Hematopoietic multipotent progenitor cell treated with erythropoietin and hydrocortisone succinate and interleukin-3 and kit ligand, for 6 days (in vitro differentiated cells): ENCODE results near the gene OLA1.

Source experiments
- DNase-seq: peaks from one replicate; pipeline ENCODE4 v3.0.0-alpha.2; 2015

The OLA1 gene

DNA sequence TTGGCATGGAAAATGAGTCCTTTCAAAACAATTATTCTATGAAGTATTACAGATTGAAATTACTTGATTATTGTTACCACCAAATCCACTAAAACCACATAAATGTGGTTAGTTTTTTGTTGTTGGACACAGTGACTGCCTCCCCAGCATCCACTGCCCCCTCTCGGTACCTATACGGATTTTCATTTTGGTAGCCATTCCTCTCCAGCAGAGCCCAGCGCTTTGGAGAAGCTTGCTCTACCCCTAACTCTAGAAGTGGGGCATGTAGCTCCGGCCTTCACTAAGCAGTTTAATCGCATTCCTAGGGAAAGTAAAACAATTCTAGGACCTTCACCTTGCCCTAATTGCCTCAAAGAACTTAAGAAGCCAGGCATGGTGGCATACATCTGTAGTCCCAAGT lies 24.2 kb downstream of the OLA1 start:
- no peak for DNase-seq

GRCh38 chr2:174223388-174223787 lies 24.9 kb downstream of the OLA1 start:
- no peak for DNase-seq

- DNase-seq = no peak
These were observed 26.2 kb downstream of the OLA1 start for GRCh38 chr2:174222154-174222553.

DNA sequence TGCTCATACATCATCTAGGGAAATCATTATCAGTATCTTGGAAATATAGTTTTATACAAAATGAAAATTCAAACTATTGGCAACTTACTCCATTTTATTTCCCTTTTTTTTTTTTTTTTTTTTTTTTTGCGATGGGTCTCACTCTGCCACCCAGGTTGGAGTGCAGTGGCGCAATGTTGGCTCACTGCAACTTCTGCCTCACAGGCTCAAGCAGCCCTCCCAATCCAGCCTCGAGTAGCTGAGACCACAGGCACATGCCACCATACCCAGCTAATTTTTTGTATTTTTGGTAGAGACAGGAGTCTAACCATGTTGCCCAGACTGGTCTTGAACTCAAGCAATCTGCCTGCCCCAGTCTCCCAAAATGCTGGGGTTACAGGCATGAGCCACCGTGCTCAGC lies 29.0 kb downstream of the OLA1 start:
- DNase-seq = no peak

DNA sequence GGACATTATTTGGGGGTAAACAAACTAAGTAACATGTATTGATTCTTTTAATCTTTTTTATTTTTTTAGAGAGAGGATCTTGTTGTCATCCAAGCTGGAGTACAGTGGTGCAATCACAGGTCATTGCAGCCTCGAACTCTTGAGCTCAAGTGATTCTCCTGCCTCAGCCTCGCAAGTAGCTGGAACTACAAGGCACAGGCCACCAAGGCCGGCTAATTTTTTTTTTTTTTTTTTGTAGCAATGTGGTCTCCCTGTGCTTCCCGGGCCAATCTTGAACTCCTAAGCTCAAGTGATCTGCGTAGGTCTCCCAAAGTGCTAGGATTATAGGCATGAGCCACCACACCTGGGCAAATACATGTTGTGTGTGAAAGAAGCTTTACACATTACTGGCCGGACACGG lies 29.6 kb downstream of the OLA1 start:
- no peak for DNase-seq

- no peak for DNase-seq
These were observed 30.5 kb downstream of the OLA1 start for GRCh38 chr2:174217869-174218268.

DNA sequence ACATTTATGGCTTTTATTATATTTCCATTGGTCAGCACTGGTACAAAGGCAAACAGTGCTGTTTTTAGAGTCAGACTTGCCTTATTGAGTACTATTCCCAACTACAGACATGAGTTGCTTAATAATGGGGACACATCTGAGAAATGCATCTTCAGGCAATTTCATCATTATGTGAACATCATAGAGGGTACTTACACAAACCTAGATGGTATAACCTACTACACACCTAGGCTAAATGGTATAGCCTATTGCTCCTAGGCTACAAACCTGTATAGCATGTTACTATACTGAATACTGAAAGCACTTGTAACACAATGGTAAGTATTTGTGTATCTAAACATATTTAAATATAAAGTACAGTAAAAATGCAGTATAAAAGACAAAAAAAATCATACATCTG lies 36.4 kb downstream of the OLA1 start:
- DNase-seq = no peak

GRCh38 chr2:174210862-174211261 lies 37.5 kb downstream of the OLA1 start:
- DNase-seq = peak; percentile 46

DNA sequence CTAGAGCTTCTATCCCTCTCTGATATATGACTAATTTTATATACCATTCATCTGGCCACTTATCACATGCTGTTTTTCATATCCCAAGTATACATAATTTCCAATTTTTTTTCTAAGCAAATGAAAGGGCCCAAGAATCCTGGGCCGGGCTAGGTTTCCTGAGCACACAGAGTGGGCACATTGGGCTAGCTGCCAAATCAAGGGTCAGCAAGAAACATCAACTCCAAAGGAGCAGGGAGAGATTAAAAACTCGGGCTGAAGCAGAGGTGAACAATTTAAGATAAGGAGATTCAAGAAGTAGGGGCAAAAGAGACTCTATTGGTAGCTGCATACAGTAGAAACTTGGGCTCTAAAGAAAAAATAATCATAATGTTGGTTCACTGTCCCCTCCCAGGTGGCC lies 39.0 kb downstream of the OLA1 start:
- DNase-seq = peak; percentile 25

DNA sequence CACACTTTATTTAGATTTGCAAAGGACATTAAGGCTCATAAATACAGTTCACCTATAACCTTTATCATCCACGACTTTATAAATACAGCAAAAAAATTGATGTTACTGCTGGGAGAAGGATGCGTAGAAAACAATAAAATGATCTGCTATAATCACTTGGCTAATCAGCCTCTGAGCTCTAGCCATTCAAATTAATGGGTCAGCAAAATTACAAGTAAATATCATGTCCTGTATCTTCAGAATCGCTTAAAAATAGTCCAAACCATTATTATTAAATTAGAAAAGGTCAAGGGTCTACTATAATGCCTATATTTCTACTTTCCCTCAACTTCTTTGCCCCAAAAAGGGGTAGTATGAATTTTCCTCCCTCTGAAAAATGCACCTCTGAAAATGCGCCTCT lies 40.3 kb downstream of the OLA1 start:
- DNase-seq = no peak

GRCh38 chr2:174205562-174205961 lies 42.8 kb downstream of the OLA1 start:
- DNase-seq = no peak

- no peak for DNase-seq
These were observed 46.1 kb downstream of the OLA1 start for GRCh38 chr2:174202188-174202587.

- DNase-seq = no peak
These were observed 49.3 kb downstream of the OLA1 start for GRCh38 chr2:174198846-174199564.

GRCh38 chr2:174195253-174195652 lies 53.1 kb downstream of the OLA1 start:
- no peak for DNase-seq

DNA sequence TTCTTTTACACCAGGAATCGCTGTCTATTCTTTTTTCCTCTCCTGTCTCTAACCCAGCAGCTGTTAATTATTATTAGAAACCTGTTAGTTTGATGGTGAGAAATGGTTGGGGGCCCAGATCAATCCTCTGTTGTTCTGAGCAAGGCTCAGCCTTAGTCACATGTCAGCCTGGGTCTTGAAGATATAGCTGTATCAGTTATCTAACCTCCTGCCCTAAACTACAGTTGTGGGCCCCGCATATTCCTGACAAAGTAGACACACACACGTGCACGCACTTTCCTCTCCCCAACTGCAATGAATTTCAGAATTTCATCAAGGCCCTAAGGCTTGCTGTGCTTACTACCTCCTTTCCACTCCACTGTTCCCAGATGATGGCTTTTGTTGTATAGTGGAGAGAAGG lies 54.6 kb downstream of the OLA1 start:
- peak; percentile 35 for DNase-seq

GRCh38 chr2:174192664-174193063 lies 55.7 kb downstream of the OLA1 start:
- no peak for DNase-seq

DNA sequence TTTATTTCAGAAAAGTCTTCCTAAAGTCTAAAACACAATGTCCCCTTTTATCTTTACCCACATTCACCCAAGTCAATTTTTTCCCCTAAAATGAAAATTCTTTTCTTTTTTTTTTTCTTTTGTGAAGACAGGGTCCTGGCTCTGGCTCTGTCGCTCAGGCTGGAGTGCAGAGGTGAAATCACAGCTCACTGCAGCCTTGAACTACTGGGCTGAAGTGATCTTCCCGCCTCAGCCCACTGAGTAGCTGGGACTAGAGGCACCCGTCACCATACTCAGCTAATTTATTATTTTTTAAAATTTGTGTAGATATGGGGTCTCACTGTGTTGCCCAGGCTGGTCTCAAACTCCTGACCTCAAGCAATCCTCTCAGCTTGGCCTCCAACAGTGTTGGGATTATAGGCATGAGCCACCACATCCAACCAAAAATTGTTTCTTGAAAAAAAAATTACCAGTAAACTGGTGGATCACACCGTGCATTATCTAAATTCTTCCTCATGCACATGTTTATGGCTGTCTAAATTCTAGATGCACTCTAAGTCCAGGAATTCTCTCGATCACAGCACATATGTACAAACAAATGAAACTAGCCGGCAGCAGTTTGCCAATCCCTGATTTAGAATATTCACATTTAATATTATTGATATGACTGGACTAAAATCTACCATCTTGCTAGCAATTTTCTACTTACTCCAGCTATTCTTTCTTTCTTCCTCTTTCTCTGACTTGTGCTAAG lies 56.8 kb downstream of the OLA1 start:
- DNase-seq = no peak

- no peak for DNase-seq
These were observed 63.4 kb downstream of the OLA1 start for GRCh38 chr2:174184915-174185314.

DNA sequence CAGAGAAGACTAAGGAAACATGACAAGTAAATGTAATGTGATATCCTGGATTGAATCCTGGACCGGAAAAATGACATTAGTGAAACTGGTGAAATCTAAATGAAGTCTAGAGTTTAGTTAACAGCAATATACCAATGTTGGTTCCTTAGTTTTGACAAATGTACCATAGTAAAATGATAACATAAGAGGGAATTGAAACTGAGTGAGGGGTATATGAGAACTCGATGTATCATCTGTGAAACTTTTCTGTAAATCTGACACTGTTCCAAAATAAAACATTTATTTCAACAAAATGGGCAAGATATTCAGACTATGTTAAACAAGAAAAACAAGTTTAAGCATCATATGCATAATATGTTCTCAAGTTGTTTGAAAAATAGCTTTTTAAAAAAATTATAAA lies 63.8 kb downstream of the OLA1 start:
- no peak for DNase-seq

GRCh38 chr2:174183076-174183475 lies 65.3 kb downstream of the OLA1 start:
- no peak for DNase-seq

DNA sequence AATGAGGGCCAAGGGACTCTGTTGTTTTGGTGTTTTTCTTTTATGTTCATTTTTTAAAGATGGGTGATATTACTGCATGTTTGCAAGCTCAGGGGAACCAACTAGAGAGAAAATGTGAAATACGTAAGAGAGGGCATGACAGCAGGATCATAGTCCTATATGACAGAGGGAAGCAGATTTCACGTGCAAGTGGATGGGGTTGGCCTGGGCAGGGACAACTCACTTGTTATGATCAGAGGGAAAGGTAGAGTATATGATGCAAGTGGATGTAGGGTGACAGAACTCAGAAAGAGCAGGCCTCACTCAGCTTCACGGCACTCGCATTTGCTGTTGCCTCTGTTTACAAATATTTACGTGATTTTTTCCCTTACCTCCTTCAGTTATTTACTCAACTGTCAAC lies 67.0 kb downstream of the OLA1 start:
- no peak for DNase-seq

GRCh38 chr2:174180726-174181236 lies 67.6 kb downstream of the OLA1 start:
- DNase-seq = no peak

DNA sequence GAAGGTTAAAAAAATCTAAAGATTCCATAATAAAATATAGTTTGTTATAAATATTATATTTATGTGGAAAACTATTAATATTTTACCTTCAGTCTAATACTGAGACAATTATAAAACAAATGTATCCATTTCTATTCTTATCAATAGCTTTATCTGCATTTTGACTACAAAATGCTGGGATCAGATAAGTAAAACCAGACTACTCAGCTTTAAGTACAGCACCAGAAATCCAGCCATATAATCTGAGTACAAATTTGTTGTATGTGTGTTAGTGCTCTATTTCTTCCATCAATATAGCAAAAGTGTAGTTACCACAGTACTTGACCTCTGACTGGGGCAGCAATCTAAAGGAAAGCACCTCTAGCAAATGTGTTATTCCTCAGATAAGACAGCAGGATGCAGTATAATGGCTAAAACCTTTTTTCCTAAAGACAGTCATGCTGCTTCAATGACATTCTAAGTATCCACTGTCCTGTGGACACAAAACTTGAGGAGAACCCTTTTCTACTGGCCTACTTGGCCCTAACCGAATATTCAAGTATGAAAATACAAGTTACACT lies 68.1 kb downstream of the OLA1 start:
- DNase-seq = peak; percentile 57

DNA sequence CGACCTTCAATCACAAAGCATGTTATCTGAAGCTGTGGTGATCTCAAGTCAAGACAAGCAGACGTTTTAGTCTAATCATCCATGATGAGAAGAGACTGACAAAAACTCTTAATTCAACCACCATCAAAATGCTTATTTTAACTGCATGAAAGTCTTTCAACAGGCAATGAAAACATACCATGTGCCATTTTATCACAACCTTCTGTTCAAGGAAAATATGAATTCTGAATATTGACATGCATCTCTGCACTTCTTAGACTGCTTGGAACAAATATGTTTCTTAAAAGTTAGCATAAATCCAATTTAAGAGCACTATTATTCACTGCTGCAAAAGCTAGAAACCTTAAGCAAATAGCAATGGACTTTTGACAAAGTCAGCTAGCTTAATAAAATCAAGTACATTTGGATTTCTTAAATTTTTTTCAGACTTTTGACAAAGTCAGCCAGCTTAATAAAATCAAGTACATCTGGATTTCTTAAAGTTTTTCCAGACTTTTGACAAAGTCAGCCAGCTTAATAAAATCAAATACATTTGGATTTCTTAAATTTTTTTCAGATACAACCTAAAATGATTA lies 70.9 kb downstream of the OLA1 start:
- DNase-seq = no peak
